SU-DHL-6 (cell line): Measurements from ENCODE around the gene NTNG1.

Experiments used
- H2AFZ ChIP-seq: fragments of 200-600 bp; sonication (generic); 2 replicates; pipeline ENCODE4 v1.6.1; 2014; ENCODE audit warnings: low read depth, mild to moderate bottlenecking, moderate library complexity, mixed read lengths, antibody characterized with exemption, low read length; ENCODE audit not compliant: severe bottlenecking
- H3F3A ChIP-seq: fragments of 200-600 bp; shearing (Covaris generic); 2 replicates; pipeline ENCODE4 v1.6.0; 2016; ENCODE audit warnings: antibody characterized with exemption, mild to moderate bottlenecking; ENCODE audit not compliant: insufficient read depth
- H3K27ac ChIP-seq: fragments of 200-600 bp; sonication (generic); 2 replicates; pipeline ENCODE4 v1.5.1; 2016; ENCODE audit warnings: low read depth, mild to moderate bottlenecking, low read length, moderate library complexity, mixed read lengths
- H3K27me3 ChIP-seq: fragments of 200-600 bp; sonication (generic), shearing (Covaris generic); 2 replicates; pipeline ENCODE4 v1.6.0; 2014; ENCODE audit warnings: mild to moderate bottlenecking, low read length
- H3K36me3 ChIP-seq: fragments of 200-600 bp; sonication (generic); 2 replicates; pipeline ENCODE4 v1.6.1; 2014; ENCODE audit warnings: mild to moderate bottlenecking, low read length, mixed read lengths
- H3K4me2 ChIP-seq: fragments of 300-600, 200-600 bp; shearing (Covaris generic), sonication (generic); 2 replicates; pipeline ENCODE4 v1.6.0; 2014; ENCODE audit warnings: low read length, low read depth, mild to moderate bottlenecking; ENCODE audit not compliant: poor library complexity, severe bottlenecking
- H3K4me3 ChIP-seq: fragments of 200-600 bp; sonication (generic); 2 replicates; pipeline ENCODE4 v1.5.1; 2014; ENCODE audit warnings: antibody characterized with exemption, low read length, mild to moderate bottlenecking, mixed read lengths; ENCODE audit not compliant: insufficient read depth, poor library complexity, severe bottlenecking
- H3K79me2 ChIP-seq: fragments of 200-600 bp; sonication (generic); 2 replicates; pipeline ENCODE4 v1.6.1; 2014; ENCODE audit warnings: mild to moderate bottlenecking, low read length, moderate library complexity; ENCODE audit not compliant: insufficient read depth
- H3K9ac ChIP-seq: fragments of 200-600 bp; sonication (generic); 2 replicates; pipeline ENCODE4 v1.7.0; 2014; ENCODE audit warnings: mild to moderate bottlenecking, low read length
- H3K9me2 ChIP-seq: fragments of 200-600 bp; sonication (generic); replicated peaks from 2 replicates; pipeline ENCODE4 v1.6.1; 2014; ENCODE audit warnings: low read length; ENCODE audit not compliant: insufficient read depth
- H3K9me3 ChIP-seq: fragments of 200-600 bp; sonication (generic); 2 replicates; pipeline ENCODE4 v1.6.1; 2014; ENCODE audit warnings: low read length, mixed read lengths; ENCODE audit not compliant: insufficient read depth
- H4K20me1 ChIP-seq: fragments of 200-600 bp; sonication (generic); 2 replicates; pipeline ENCODE4 v1.6.1; 2014; ENCODE audit warnings: low read depth, mild to moderate bottlenecking, antibody characterized with exemption, low read length, moderate library complexity, mixed read lengths
- EZH2phosphoT487 ChIP-seq: fragments of 200-600 bp; sonication (generic), shearing (Covaris generic); conservative IDR thresholded peaks from 2 replicates; pipeline ENCODE4 v1.6.1; 2018; ENCODE audit warnings: mild to moderate bottlenecking, antibody characterized with exemption, low read length, moderate library complexity, mixed read lengths
- TF ChIP-seq, protein P1 (sequence below): fragments of 200-600 bp; sonication (generic); IDR thresholded peaks from one replicate; pipeline ENCODE4 v1.5.1; 2017; ENCODE audit warnings: antibody characterized with exemption, mild to moderate bottlenecking, low read length, moderate library complexity; ENCODE audit not compliant: insufficient read depth, poor library complexity, severe bottlenecking

NTNG1 gene

GRCh38 chr1:107358619-107359327, 217.9 kb downstream of the NTNG1 start:
- Histone ChIP-seq H3K36me3 (no peaks in the 10 kb centered on the region), H3K27ac (peak overlapping the region; percentile 90), H3K4me2 (peak overlapping the region; percentile 74), H3K9me2 (no peaks in the 10 kb centered on the region), H3K4me3 (peak overlapping the region; percentile 35), H3K9ac (peak overlapping the region; percentile 42), H3F3A (peaks cover 24% of the 10 kb centered on the region), H3K79me2 (no peaks in the 10 kb centered on the region), H3K27me3 (no peaks in the 10 kb centered on the region), H2AFZ (peak overlapping the region; percentile 55), H3K9me3 (no peaks in the 10 kb centered on the region), H4K20me1 (no peaks in the 10 kb centered on the region)
- TF ChIP-seq, protein P1, sequence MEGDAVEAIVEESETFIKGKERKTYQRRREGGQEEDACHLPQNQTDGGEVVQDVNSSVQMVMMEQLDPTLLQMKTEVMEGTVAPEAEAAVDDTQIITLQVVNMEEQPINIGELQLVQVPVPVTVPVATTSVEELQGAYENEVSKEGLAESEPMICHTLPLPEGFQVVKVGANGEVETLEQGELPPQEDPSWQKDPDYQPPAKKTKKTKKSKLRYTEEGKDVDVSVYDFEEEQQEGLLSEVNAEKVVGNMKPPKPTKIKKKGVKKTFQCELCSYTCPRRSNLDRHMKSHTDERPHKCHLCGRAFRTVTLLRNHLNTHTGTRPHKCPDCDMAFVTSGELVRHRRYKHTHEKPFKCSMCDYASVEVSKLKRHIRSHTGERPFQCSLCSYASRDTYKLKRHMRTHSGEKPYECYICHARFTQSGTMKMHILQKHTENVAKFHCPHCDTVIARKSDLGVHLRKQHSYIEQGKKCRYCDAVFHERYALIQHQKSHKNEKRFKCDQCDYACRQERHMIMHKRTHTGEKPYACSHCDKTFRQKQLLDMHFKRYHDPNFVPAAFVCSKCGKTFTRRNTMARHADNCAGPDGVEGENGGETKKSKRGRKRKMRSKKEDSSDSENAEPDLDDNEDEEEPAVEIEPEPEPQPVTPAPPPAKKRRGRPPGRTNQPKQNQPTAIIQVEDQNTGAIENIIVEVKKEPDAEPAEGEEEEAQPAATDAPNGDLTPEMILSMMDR: no peak
- no peak for TF ChIP-seq EZH2phosphoT487

DNA sequence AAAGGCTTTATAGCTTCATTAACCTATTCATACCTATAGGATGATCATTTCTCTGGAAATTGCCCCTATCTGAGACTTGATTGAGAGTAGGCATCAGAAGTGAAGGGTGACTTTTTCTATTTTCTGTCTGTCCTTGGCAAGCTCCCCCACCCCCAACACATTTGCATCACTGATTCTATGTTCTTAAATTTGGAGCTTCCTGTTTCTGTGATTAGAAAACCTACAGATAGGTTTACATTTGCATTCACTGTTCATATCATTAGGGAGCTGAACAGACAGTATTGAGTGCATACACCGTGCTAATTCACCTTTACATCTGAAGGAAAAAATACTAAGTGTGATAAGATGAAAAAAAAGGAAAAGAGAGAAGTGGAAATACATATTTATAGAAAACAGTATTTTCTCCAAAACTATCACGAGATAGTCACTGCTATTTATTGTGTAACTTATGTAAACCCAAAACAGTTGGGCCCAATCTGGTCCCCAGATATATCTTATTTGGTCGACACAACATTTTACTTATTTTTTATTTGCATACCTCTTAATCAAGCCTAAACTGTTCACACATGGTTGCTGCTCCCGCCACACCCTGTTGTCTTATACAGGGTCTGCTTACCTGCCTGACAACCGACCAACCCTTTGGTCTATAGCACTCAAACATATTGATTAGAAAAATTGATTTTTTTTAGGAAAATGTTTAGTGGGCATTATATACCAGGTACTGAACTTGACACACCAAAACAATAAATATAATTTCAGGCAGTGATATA, 218.8 kb downstream of the NTNG1 start:
- peak overlapping the region; percentile 42 for H3K9ac ChIP-seq
- no peaks in the 10 kb centered on the region for H3K9me2 ChIP-seq
- no peaks in the 10 kb centered on the region for H3K79me2 ChIP-seq
- H3F3A ChIP-seq: peaks cover 24% of the 10 kb centered on the region
- TF ChIP-seq, protein P1: no peak
- no peak for TF ChIP-seq EZH2phosphoT487
- peak overlapping the region; percentile 43 for H3K4me3 ChIP-seq
- H3K27ac ChIP-seq: peak overlapping the region; percentile 90
- H3K9me3 ChIP-seq: no peaks in the 10 kb centered on the region
- H3K36me3 ChIP-seq: no peaks in the 10 kb centered on the region
- H4K20me1 ChIP-seq: no peaks in the 10 kb centered on the region
- H3K27me3 ChIP-seq: no peaks in the 10 kb centered on the region
- peak overlapping the region; percentile 74 for H3K4me2 ChIP-seq
- peak overlapping the region; percentile 55 for H2AFZ ChIP-seq

DNA sequence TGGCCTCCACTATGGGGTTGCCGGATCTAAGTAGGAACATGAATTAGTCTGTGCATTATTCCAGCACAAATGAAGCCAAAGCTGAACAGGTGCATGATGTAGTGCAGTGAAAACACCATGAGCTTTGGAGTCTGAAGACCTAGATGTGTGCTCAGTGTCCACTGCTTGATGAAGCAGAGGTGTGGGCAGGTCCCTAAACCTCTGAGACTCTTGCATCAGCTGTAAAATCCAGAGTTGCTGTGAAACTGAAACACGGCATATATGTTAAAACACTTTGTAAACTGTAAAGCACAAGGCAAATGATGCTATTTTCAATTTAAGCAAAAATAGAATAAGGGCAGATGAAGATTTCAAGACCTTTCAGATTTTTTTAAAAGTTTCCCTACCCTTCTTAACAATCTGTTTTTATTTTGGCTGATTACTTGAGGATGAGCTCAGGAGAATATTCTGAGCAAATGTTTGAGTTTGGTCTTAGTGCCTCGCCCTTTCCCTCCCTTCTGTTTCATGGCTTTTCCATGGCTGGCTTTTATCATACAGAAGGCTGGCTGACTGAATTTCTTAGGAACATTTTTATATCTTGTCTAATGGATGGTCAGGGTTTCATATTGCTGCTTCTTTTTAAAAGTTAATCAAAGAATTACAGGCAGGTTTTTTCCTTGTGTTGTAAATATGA, 221.8 kb downstream of the NTNG1 start:
- H3F3A ChIP-seq: peaks cover 24% of the 10 kb centered on the region
- H3K27me3 ChIP-seq: no peaks in the 10 kb centered on the region
- TF ChIP-seq, protein P1: no peak
- TF ChIP-seq EZH2phosphoT487: no peak
- no peaks in the 10 kb centered on the region for H3K36me3 ChIP-seq
- no peaks in the 10 kb centered on the region for H3K9me3 ChIP-seq
- H3K9me2 ChIP-seq: no peaks in the 10 kb centered on the region
- H3K4me3 ChIP-seq: no peak overlapping the region
- peak overlapping the region; percentile 46 for H2AFZ ChIP-seq
- H3K9ac ChIP-seq: no peak overlapping the region
- no peak overlapping the region for H3K4me2 ChIP-seq
- H4K20me1 ChIP-seq: no peaks in the 10 kb centered on the region
- H3K79me2 ChIP-seq: no peaks in the 10 kb centered on the region
- no peak overlapping the region for H3K27ac ChIP-seq
